ENCODE data around the gene RFX7. TPM values are rescaled to one million over a fixed set of nuclear protein-coding genes. Genes with fewer than 3 reads are reported as not detected.
A peak's percentile ranks its signal among the peaks of the same experiment; 100 is the strongest.

The RFX7 gene
- total RNA-seq, 4 donors from 2014 or later, result 7.5 to 10.7 (median 9.9) TPM

DNA sequence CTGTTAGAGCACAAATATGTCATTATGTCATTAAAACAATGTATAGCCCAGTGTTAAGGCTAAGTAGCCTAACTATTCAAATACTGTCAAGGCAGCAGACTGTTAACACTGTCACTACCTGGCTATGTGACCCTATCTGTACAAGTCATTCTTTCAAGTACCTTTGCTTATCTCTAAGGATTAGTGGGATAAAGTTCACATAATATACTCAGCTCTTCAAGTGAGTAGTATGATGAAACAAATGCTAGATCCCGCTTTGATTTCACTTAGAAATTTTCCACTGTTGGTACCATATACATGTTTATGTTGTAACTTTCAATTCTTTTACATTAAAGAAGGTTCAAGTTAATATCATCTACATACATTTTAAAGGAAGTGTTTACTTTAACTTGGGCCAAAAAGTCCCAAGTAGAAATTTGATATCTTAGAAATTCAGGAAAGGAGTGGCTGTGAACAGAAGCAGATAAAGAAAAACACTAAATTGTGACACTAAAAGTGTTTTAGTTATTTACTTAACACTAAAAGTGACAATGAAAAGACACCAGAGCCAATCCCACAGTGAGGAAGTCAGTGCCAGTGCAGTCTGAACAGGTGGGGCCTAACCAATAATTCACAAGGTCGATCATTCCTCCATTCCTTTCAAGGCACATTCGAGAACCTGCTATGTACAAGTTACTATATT is 4.8 kb upstream of the RFX7 start:
- intact Hi-C loops (cut with DNase I), result loop anchor here (5.0 kb wide), 1 partner anchor 179 kb away; no protein-coding TSS in a partner anchor
- H3K9me3 ChIP-seq, result no peaks in the 10 kb centered on the region
- no peak for DNase-seq
- peaks cover 10 to 26% (median 13%) of the 10 kb centered on the region in 3 donors for H3K4me1 ChIP-seq
- no peaks in the 10 kb centered on the region for H3K27me3 ChIP-seq
- no peaks in the 10 kb centered on the region for H3K36me3 ChIP-seq
- no peak for TF ChIP-seq POLR2A (IDR thresholded peaks at IDR 0.05)
- TF ChIP-seq, protein P1, sequence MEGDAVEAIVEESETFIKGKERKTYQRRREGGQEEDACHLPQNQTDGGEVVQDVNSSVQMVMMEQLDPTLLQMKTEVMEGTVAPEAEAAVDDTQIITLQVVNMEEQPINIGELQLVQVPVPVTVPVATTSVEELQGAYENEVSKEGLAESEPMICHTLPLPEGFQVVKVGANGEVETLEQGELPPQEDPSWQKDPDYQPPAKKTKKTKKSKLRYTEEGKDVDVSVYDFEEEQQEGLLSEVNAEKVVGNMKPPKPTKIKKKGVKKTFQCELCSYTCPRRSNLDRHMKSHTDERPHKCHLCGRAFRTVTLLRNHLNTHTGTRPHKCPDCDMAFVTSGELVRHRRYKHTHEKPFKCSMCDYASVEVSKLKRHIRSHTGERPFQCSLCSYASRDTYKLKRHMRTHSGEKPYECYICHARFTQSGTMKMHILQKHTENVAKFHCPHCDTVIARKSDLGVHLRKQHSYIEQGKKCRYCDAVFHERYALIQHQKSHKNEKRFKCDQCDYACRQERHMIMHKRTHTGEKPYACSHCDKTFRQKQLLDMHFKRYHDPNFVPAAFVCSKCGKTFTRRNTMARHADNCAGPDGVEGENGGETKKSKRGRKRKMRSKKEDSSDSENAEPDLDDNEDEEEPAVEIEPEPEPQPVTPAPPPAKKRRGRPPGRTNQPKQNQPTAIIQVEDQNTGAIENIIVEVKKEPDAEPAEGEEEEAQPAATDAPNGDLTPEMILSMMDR (IDR thresholded peaks at IDR 0.05), result no peak
- H3K4me3 ChIP-seq, result no peak overlapping the region
- no peak overlapping the region for H3K27ac ChIP-seq
- 51 to 70% methylated on average over 3 of the region's 3 CpGs for WGBS, 2 donors

DNA sequence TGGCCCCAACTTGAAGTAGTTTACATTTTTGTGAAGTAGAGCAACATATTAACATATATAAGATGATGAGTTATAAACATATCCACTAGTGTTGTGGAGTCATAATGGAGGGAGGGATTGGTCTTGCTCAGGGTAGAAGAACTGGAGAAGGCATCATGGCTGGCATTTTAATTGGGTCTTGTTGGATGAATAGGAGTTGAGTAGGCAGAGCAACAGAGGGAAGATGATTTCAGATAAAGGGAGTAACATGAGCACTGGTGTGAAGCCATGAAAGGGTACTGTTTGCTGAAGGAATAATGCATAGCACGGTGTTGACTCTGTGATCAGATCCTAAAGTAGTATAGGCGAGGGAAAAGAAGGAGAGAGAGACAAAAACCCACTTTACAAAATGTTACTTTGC is 3.6 kb upstream of the RFX7 start:
- 97 to 98% methylated on average over 2 of the region's 2 CpGs for WGBS, 2 donors
- H3K27ac ChIP-seq, result no peak overlapping the region
- no peak overlapping the region for H3K4me3 ChIP-seq
- H3K36me3 ChIP-seq, result no peaks in the 10 kb centered on the region
- H3K27me3 ChIP-seq, result no peaks in the 10 kb centered on the region
- intact Hi-C loops (cut with DNase I), result loop anchor here (5.0 kb wide), 1 partner anchor 180 kb away; no protein-coding TSS in a partner anchor
- TF ChIP-seq POLR2A (IDR thresholded peaks at IDR 0.05), result no peak
- TF ChIP-seq, protein P1 (IDR thresholded peaks at IDR 0.05), result no peak
- H3K4me1 ChIP-seq, result peaks cover 10 to 35% (median 13%) of the 10 kb centered on the region in 3 donors
- DNase-seq, result no peak
- H3K9me3 ChIP-seq, result no peaks in the 10 kb centered on the region

DNA sequence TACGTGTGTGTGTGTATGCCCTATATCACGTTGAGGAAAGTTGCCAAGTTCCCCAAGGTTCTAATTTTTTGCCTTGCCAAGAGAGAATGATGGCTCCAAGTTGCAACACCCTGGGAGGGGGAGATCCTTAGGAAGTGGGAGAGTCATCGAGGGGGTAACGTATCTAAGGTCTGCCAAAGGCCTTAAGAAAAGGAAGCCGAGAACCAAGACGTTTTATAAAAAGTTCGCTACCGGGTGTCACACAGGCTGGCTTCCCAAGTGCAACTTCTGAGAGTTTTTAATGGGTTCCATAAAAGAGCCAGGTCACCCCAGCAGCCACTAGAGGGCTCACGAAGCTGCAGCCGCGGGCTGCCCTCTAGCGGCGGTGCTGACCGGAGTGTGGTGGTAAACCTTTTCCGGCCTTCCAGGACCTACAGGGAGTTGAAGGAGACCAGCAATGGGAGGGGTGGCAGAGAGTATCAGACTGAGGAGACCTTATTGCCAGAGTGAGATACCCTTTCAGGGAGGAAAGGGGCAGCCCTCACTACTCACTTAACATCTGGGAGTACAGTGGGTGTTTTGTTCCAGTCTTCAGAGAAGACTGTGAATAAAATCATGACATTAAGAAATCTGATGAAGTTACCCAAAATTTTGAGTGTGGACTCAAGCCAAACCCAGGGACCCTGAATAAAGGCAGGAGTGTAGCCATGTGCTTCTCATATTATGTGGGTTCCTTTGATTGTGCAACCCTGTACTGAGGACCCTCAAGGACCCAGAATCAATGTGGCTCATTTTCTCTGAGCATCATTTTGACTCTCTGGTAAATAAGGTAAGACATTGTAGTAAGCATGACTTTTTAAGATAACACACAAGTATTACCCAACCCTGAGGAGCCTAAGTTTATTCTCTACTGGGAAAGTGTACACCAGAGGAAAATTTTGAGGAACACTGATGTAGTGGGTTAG is 2.5 kb upstream of the RFX7 start:
- peak overlapping the region; percentile 12 to 50 (median 40) for H3K4me3 ChIP-seq
- peak overlapping the region; percentile 94 to 97 (median 96) for H3K27ac ChIP-seq
- H3K27me3 ChIP-seq, result no peaks in the 10 kb centered on the region
- TF ChIP-seq, protein P1 (IDR thresholded peaks at IDR 0.05), result peak; percentile 97 to 99 (median 99)
- no peak for TF ChIP-seq POLR2A (IDR thresholded peaks at IDR 0.05)
- WGBS, 2 donors, result 1 to 6% methylated on average over 15 of the region's 15 CpGs
- H3K4me1 ChIP-seq, result peaks cover 10 to 46% (median 14%) of the 10 kb centered on the region in 3 donors
- H3K9me3 ChIP-seq, result no peaks in the 10 kb centered on the region
- intact Hi-C loops (cut with DNase I), result loop anchor here (5.0 kb wide), 1 partner anchor 181 kb away; no protein-coding TSS in a partner anchor
- H3K36me3 ChIP-seq, result no peaks in the 10 kb centered on the region
- peak; percentile 28 for DNase-seq

DNA sequence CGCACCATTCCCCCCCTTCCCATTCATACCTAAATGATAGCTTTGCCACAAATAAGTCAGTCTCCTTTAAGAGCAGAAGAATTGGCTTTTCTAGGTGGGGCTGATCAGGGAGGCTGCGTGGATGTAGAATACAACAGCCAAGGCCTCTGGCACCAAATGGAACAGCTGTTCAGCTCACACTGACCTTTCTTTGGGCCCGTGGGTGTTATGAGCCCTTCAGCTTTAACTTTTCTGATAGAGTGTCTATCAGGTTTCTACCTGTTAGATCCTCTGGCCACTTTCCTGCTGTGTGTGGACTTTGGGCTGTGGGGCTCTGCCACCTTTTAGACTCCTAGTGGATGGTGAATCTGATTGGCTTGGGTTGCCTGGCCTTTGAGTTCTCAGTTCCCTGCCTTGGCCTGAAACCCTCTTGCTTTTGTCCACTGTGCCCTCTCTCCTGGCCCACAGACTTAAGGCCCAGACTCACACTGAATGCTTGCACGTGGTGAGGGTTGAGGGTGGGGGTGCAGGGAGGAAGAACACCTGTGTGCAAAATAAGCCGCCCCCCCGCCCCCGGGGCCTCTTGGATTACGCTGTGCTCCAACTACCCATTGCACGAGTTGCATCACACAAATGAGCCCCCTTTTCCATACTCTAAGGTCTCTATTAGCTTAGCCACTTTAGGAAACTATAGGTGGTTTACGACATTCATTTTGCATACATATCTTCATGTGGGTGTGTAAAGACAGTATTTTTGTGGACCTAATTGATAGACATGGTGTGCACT is 1.3 kb upstream of the RFX7 start:
- H3K27me3 ChIP-seq, result no peaks in the 10 kb centered on the region
- H3K4me1 ChIP-seq, result peaks cover 10 to 57% (median 18%) of the 10 kb centered on the region in 3 donors
- H3K4me3 ChIP-seq, result peak overlapping the region; percentile 85 to 96 (median 92)
- TF ChIP-seq POLR2A (IDR thresholded peaks at IDR 0.05), result no peak
- H3K27ac ChIP-seq, result peak overlapping the region; percentile 94 to 97 (median 96)
- DNase-seq, result no peak
- intact Hi-C loops (cut with DNase I), result loop anchor here (5.0 kb wide), 1 partner anchor 182 kb away; no protein-coding TSS in a partner anchor
- no peaks in the 10 kb centered on the region for H3K36me3 ChIP-seq
- WGBS, 2 donors, result 35 to 52% methylated on average over 3 to 6 of the region's 10 CpGs
- no peaks in the 10 kb centered on the region for H3K9me3 ChIP-seq
